Endothelial cell of umbilical vein (primary cell): Measurements from ENCODE around the gene CFAP45.

ENCODE experiments used
- MYC ChIP-seq: IDR thresholded peaks from one replicate; pipeline ENCODE4 v1.6.1; 2011; ENCODE audit warnings: mild to moderate bottlenecking, low read depth, low read length
- POLR2AphosphoS5 ChIP-seq: IDR thresholded peaks from 2 replicates; pipeline ENCODE4 v1.6.1; 2012; ENCODE audit warnings: low read depth, mild to moderate bottlenecking, control low read depth, low read length, moderate library complexity; ENCODE audit not compliant: insufficient read depth

GRCh38 chr1:159932296-159933285 lies 32.6 kb upstream of the CFAP45 start:
- TF ChIP-seq MYC (no peak), POLR2AphosphoS5 (no peak)
